ENCODE results near the gene SEC11C. TPM values are rescaled to one million over a fixed set of nuclear protein-coding genes. Genes with fewer than 3 reads are reported as not detected.

SEC11C gene
- polyA plus RNA-seq, 3 donors: 14.9 to 98.4 (median 98.0) TPM

- Mint-ChIP-seq H3K4me1 (no peaks in the 10 kb centered on the region), H3K27ac (peak overlapping the region in 1 of 7 donors; percentile 12)
- peaks cover 6 to 37% of the 10 kb centered on the region in 2 donors for H3K36me3 ChIP-seq (replicated peaks in 1 of 2; ENCODE audit: control insufficient read depth in 1 of 2, insufficient read depth in 2 of 2, low read length in 2 of 2)
Measured at GRCh38 chr18:59149007-59149406, 9.3 kb downstream of the SEC11C start.

GRCh38 chr18:59149416-59149815 is 9.7 kb downstream of the SEC11C start:
- 100% methylated on average over 3 of the region's 8 CpGs for WGBS (ENCODE audit: insufficient coverage)
- no peaks in the 10 kb centered on the region for H3K27me3 ChIP-seq (ENCODE audit: control insufficient read depth in 2 of 2, insufficient read depth in 2 of 2, low read length in 2 of 2)
- Mint-ChIP-seq H3K9me3 (no peaks in the 10 kb centered on the region), H3K4me3 (no peak overlapping the region), H3K27me3 (ENCODE audit: low read depth in 3 of 3) (peaks cover 0 to 2% (median 0%) of the 10 kb centered on the region in 3 donors), H3K4me1 (no peaks in the 10 kb centered on the region), H3K27ac (no peak overlapping the region), H3K36me3 (peaks cover 23 to 25% of the 10 kb centered on the region in 2 donors)
- H3K4me2 ChIP-seq (replicated peaks; ENCODE audit: extremely low read depth, low read length, poor library complexity, severe bottlenecking): no peak overlapping the region
- peaks cover 6 to 41% of the 10 kb centered on the region in 2 donors for H3K36me3 ChIP-seq (replicated peaks in 1 of 2; ENCODE audit: control insufficient read depth in 1 of 2, insufficient read depth in 2 of 2, low read length in 2 of 2)
- no peak for TF ChIP-seq CTCF (IDR thresholded peaks at IDR 0.05)
- intact Hi-C loops (cut with micrococcal nuclease): no loop called here
- H3K4me3 ChIP-seq (replicated peaks in 1 of 3; ENCODE audit: low read depth in 2 of 3, low read length in 3 of 3): no peak overlapping the region
- no peaks in the 10 kb centered on the region for H3K79me2 ChIP-seq (ENCODE audit: insufficient read depth, low read length)
- H3K9me3 ChIP-seq (replicated peaks in 1 of 2; ENCODE audit: control insufficient read depth in 1 of 2, insufficient read depth in 1 of 2, low read length in 2 of 2): no peaks in the 10 kb centered on the region
- H4K20me1 ChIP-seq (ENCODE audit: insufficient read depth, low read length): no peaks in the 10 kb centered on the region
- no peaks in the 10 kb centered on the region for H3K4me1 ChIP-seq (ENCODE audit: control insufficient read depth in 1 of 2, insufficient read depth in 2 of 2, low read length in 2 of 2)
- no peak overlapping the region for H2AFZ ChIP-seq (ENCODE audit: insufficient read depth, low read depth, low read length, poor library complexity, severe bottlenecking)
- no peak overlapping the region for H3K27ac ChIP-seq (ENCODE audit: low read depth in 1 of 2, low read length in 2 of 2)
- no peak for DNase-seq
- H3K9ac ChIP-seq (ENCODE audit: insufficient read depth, low read length, poor library complexity, severe bottlenecking): no peak overlapping the region

More at GRCh38 chr18:59149007-59149406, 9.3 kb downstream of the SEC11C start:
- Mint-ChIP-seq H3K9me3 (no peaks in the 10 kb centered on the region), H3K4me3 (no peak overlapping the region), H3K36me3 (peaks cover 22 to 24% of the 10 kb centered on the region in 2 donors), H3K27me3 (ENCODE audit: low read depth in 3 of 3) (peaks cover 0 to 2% (median 0%) of the 10 kb centered on the region in 3 donors)
- no peaks in the 10 kb centered on the region for H3K4me1 ChIP-seq (ENCODE audit: control insufficient read depth in 1 of 2, insufficient read depth in 2 of 2, low read length in 2 of 2)
- no peak overlapping the region for H3K4me2 ChIP-seq (replicated peaks; ENCODE audit: extremely low read depth, low read length, poor library complexity, severe bottlenecking)
- no peak for DNase-seq
- intact Hi-C loops (cut with micrococcal nuclease): no loop called here
- no peaks in the 10 kb centered on the region for H4K20me1 ChIP-seq (ENCODE audit: insufficient read depth, low read length)
- no peaks in the 10 kb centered on the region for H3K79me2 ChIP-seq (ENCODE audit: insufficient read depth, low read length)
- H3K27ac ChIP-seq (ENCODE audit: low read depth in 1 of 2, low read length in 2 of 2): no peak overlapping the region
- H3K4me3 ChIP-seq (replicated peaks in 1 of 3; ENCODE audit: low read depth in 2 of 3, low read length in 3 of 3): no peak overlapping the region
- no peaks in the 10 kb centered on the region for H3K9me3 ChIP-seq (replicated peaks in 1 of 2; ENCODE audit: control insufficient read depth in 1 of 2, insufficient read depth in 1 of 2, low read length in 2 of 2)
- H2AFZ ChIP-seq (ENCODE audit: insufficient read depth, low read depth, low read length, poor library complexity, severe bottlenecking): no peak overlapping the region
- H3K9ac ChIP-seq (ENCODE audit: insufficient read depth, low read length, poor library complexity, severe bottlenecking): no peak overlapping the region
- H3K27me3 ChIP-seq (ENCODE audit: control insufficient read depth in 2 of 2, insufficient read depth in 2 of 2, low read length in 2 of 2): no peaks in the 10 kb centered on the region
- no peak for TF ChIP-seq CTCF (IDR thresholded peaks at IDR 0.05)
- WGBS (ENCODE audit: insufficient coverage): 100% methylated on average over 2 of the region's 2 CpGs

Measured in CD14-positive monocyte (primary cell).